ENCODE measurements around the gene ZNHIT2. TPM values are rescaled to one million over a fixed set of nuclear protein-coding genes. Genes with fewer than 3 reads are reported as not detected.

The ZNHIT2 gene
- total and polyA plus RNA-seq, 10 of the 15 experiments (the other 5 are each of a cell fraction or from before 2014, with no cell fraction given), result 0.24 to 20.4 (median 15.5) TPM; not detected in 1

- ChIA-PET CTCF (interaction anchor here (0.6 kb wide), 1 partner anchor 73 kb away, joined by 3 read pairs; no protein-coding TSS in a partner anchor), POLR2A (no interaction called here), RAD21 (ENCODE audit: unreplicated experiment) (no interaction called here), SMC1A (ENCODE audit: uncharacterized antibody, unreplicated experiment) (no interaction called here)
- Histone ChIP-seq H3K4me2 (ENCODE audit: control insufficient read depth, insufficient read depth) (no peak overlapping the region), H3K9ac (ENCODE audit: control insufficient read depth, insufficient read depth, low read length) (no peak overlapping the region), H3K4me3 (no peak overlapping the region), H3K27ac (ENCODE audit: control insufficient read depth, insufficient read depth) (no peak overlapping the region), H4K20me1 (ENCODE audit: control insufficient read depth, insufficient read depth) (no peaks in the 10 kb centered on the region), H3K27me3 (replicated peaks in 1 of 2; ENCODE audit: control insufficient read depth in 2 of 2, insufficient read depth in 2 of 2, low read length in 1 of 2) (no peaks in the 10 kb centered on the region), H3K79me2 (ENCODE audit: control insufficient read depth, insufficient read depth, low read length) (no peaks in the 10 kb centered on the region), H3K36me3 (ENCODE audit: control insufficient read depth in 2 of 2, insufficient read depth in 2 of 2, low read length in 1 of 2) (peaks cover 12 to 16% of the 10 kb centered on the region in 2 experiments), H3K4me1 (ENCODE audit: control insufficient read depth, insufficient read depth, low read length) (peaks cover 8% of the 10 kb centered on the region), H2AFZ (ENCODE audit: control insufficient read depth, low read depth, low read length) (no peak overlapping the region), H3K9me3 (replicated peaks; ENCODE audit: control insufficient read depth, insufficient read depth, low read length) (no peaks in the 10 kb centered on the region)
- WGBS (ENCODE audit: insufficient coverage, insufficient replicate concordance, low lambda C conversion rate, missing lambda C conversion rate), result 91% methylated on average over 15 of the region's 15 CpGs
- BruUV-seq (replicated peaks), result no TSS peak
- TF ChIP-seq TCF3 (IDR thresholded peaks at IDR 0.05; ENCODE audit: borderline replicate concordance, insufficient read depth, low read depth, low read length) (no peak), ZSCAN29 (IDR thresholded peaks at IDR 0.05) (no peak), TAF1 (IDR thresholded peaks at IDR 0.05; ENCODE audit: borderline replicate concordance, low read depth, low read length) (no peak), RB1 (IDR thresholded peaks at IDR 0.05; ENCODE audit: borderline replicate concordance) (no peak), SREBF2 (IDR thresholded peaks at IDR 0.05; ENCODE audit: low read length) (no peak)
- TF ChIP-seq, protein P1, sequence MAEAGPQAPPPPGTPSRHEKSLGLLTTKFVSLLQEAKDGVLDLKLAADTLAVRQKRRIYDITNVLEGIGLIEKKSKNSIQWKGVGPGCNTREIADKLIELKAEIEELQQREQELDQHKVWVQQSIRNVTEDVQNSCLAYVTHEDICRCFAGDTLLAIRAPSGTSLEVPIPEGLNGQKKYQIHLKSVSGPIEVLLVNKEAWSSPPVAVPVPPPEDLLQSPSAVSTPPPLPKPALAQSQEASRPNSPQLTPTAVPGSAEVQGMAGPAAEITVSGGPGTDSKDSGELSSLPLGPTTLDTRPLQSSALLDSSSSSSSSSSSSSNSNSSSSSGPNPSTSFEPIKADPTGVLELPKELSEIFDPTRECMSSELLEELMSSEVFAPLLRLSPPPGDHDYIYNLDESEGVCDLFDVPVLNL (IDR thresholded peaks at IDR 0.05; ENCODE audit: low read depth, low read length), result no peak
- in situ Hi-C loops (cut with MboI), result no loop called here
- no peak for DNase-seq (ENCODE audit: low read depth, low spot score)
- FAIRE-seq, result no peak
- ATAC-seq, result no peak
- intact Hi-C loops (cut with micrococcal nuclease; ENCODE audit: unreplicated experiment), result no loop called here
Observed at GRCh38 chr11:65107078-65107477, 10.4 kb downstream of the ZNHIT2 start.

DNA sequence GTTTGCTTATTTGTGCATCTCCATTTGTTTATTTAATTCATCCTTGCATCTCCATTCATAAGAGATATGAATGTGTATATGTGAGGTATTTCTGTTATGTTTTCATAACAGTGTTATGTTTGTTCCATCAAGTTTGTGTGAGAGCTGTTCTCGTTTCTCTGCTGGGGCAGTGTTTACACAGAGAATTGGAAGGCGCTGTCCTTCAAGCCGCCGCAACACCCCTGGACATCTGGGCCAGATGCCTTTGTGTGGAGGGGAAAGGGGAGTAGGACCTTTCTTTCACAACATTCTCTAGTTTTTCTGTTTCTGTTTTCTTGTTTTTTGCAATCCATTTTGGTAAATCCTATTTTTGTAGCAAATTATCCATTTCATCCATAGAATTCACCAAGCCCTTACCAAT lies 12.9 kb downstream of the ZNHIT2 start:
- Histone ChIP-seq H3K27me3 (replicated peaks in 1 of 2; ENCODE audit: control insufficient read depth in 2 of 2, insufficient read depth in 2 of 2, low read length in 1 of 2) (no peaks in the 10 kb centered on the region), H3K79me2 (ENCODE audit: control insufficient read depth, insufficient read depth, low read length) (no peaks in the 10 kb centered on the region), H3K4me1 (ENCODE audit: control insufficient read depth, insufficient read depth, low read length) (no peaks in the 10 kb centered on the region), H3K27ac (ENCODE audit: control insufficient read depth, insufficient read depth) (no peak overlapping the region), H3K4me3 (no peak overlapping the region), H4K20me1 (ENCODE audit: control insufficient read depth, insufficient read depth) (no peaks in the 10 kb centered on the region), H3K4me2 (ENCODE audit: control insufficient read depth, insufficient read depth) (no peak overlapping the region), H3K9me3 (replicated peaks; ENCODE audit: control insufficient read depth, insufficient read depth, low read length) (no peaks in the 10 kb centered on the region), H3K36me3 (ENCODE audit: control insufficient read depth in 2 of 2, insufficient read depth in 2 of 2, low read length in 1 of 2) (peaks cover 11 to 16% of the 10 kb centered on the region in 2 experiments), H2AFZ (ENCODE audit: control insufficient read depth, low read depth, low read length) (no peak overlapping the region), H3K9ac (ENCODE audit: control insufficient read depth, insufficient read depth, low read length) (no peak overlapping the region)
- ChIA-PET POLR2A (no interaction called here), CTCF (interaction anchor here (1.2 to 1.9 kb wide), 3 partner anchors 10 to 76 kb away, joined by 3 to 5 read pairs (median 3); partner anchors contain the start of gene ZNHIT2), SMC1A (ENCODE audit: uncharacterized antibody, unreplicated experiment) (interaction anchor here (2.0 kb wide), 1 partner anchor 91 kb away, joined by 5 read pairs; the partner anchor contains the start of gene ARL2), RAD21 (ENCODE audit: unreplicated experiment) (no interaction called here)
- DNase-seq (ENCODE audit: low read depth, low spot score), result no peak
- no peak for ATAC-seq
- 73% methylated on average over 4 of the region's 4 CpGs for WGBS (ENCODE audit: insufficient coverage, insufficient replicate concordance, low lambda C conversion rate, missing lambda C conversion rate)
- FAIRE-seq, result no peak
- in situ Hi-C loops (cut with MboI), result no loop called here
- intact Hi-C loops (cut with micrococcal nuclease; ENCODE audit: unreplicated experiment), result no loop called here
- BruUV-seq (replicated peaks), result no TSS peak
- no peak for TF ChIP-seq ELK1 (IDR thresholded peaks at IDR 0.05; ENCODE audit: low read depth, low read length)
- no peak for TF ChIP-seq SMARCA5 (IDR thresholded peaks at IDR 0.05)
- no peak for TF ChIP-seq HCFC1 (IDR thresholded peaks at IDR 0.05; ENCODE audit: low read length)
- TF ChIP-seq BCL11A (IDR thresholded peaks at IDR 0.05; ENCODE audit: low read depth, low read length), result no peak
- TF ChIP-seq ATF2 (IDR thresholded peaks at IDR 0.05; ENCODE audit: low read length), result no peak
- no peak for TF ChIP-seq CBX5 (IDR thresholded peaks at IDR 0.05; ENCODE audit: low read depth)
- no peak for TF ChIP-seq CHD1 (IDR thresholded peaks at IDR 0.05; ENCODE audit: low read depth, low read length)
- no peak for TF ChIP-seq KAT2A (conservative IDR thresholded peaks at IDR 0.05; ENCODE audit: control insufficient read depth, low read depth, low read length)
- no peak for TF ChIP-seq SMC3 (IDR thresholded peaks at IDR 0.05; ENCODE audit: borderline replicate concordance, low read length)
- no peak for TF ChIP-seq ZNF24 (IDR thresholded peaks at IDR 0.05)

Measured in GM12878 (cell line).